Measurements from ENCODE around the gene ARMC9.
"Not testable (repeated sequence)": the region's sequence is repeated elsewhere in the genome, so short reads cannot be mapped to it uniquely, and the experiment has no call there.

Gene ARMC9

GRCh38 chr2:231337807-231338759, 139.7 kb downstream of the ARMC9 start:
- no peak for DNase-seq (ENCODE audit: low read depth in 2 of 2)

DNA sequence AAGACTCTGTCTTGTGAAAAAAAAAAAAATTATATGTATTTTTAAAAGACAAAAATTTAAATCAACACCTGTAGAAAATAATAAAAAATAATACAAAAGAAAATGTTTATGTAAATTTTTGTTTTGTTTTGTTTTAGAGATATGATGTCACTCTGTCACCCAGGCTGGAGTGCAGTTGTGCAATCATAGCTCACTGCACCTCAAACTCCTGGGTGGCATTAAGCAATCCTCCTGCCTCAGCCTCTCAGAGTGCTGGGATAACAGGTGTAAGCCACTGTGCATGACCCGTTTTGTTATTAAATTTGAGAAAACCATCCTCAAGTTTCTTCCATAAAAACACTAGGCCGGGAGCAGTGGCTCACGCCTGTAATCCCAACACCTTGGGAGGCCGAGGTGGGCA, 140.9 kb downstream of the ARMC9 start:
- no peak for DNase-seq (ENCODE audit: low read depth in 2 of 2)

GRCh38 chr2:231341100-231341499, 142.7 kb downstream of the ARMC9 start:
- DNase-seq (ENCODE audit: low read depth in 2 of 2), result no peak

- DNase-seq (ENCODE audit: low read depth in 2 of 2), result no peak
These were observed 143.8 kb downstream of the ARMC9 start for GRCh38 chr2:231342061-231342711.

DNA sequence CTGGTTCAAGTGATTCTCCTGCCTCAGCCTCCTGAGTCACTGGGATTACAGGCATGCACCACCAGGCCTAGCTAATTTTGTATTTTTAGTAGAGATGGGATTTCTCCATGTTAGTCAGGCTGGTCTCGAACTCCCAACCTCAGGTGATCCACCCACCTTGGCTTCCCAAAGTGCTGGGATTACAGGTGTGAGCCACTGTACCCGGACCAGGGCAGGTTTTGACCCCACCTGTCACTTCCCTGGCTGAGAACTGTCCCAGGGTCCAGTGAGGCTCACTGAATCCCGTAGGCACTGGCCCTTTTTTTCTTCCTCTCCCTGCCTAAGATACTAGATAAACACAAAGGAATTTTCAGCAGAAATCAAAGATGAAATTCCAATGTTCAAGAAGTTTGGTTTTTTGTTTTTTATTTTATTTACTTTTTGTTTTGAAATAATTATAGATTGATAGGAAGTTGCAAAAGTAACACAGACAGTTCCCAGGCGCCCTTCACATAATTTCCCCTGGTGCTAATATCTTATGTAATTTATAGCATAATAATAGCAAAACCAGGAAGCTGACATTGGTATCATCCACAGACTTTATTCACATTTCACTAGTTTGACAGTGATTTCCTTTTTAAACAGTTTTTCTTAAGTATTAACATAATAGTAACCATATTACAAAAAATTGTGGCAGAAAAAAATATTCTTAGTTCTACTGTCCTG, 144.7 kb downstream of the ARMC9 start:
- DNase-seq (ENCODE audit: low read depth in 2 of 2), result no peak

- no peak for DNase-seq (ENCODE audit: low read depth in 2 of 2)
These were observed 145.6 kb downstream of the ARMC9 start for GRCh38 chr2:231343988-231344387.

DNA sequence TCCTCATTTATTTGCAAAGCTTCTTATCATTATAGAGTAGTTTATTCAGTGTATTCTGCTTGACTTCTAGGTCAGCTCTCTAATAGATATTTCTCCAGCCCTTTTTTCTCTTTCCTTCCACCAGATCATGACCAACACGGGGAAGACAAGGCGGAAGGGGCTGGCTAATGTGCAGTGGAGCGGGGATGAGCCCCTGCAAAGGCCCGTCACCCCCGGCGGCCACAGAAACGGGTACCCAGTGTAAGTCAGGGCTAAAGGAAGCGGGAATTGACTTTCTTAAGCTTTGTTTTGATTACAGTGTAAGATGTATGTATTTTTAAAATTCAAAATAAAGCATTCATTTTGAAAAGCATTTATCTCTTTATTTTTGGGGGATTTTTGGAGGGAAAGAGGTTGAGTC, 146.4 kb downstream of the ARMC9 start:
- no peak for DNase-seq (ENCODE audit: low read depth in 2 of 2)

DNA sequence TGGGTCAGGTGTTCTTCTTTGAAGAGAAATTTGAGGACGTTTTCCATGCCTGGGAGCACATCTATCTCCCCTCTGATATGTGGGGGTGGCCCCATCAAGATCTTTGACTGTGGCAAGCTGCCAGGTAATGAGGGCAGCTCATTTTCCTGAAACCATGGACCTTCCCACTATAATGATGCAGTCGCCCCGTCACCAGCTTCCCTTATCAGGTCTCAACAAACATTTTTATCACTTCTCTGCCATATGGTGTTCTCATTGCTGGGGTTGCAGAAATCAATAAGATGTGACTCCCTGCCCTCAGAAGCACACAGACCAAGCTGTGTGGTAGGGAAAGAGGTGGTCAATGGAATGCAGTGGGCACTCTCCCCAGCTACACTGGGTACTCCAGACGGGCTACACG, 148.7 kb downstream of the ARMC9 start:
- DNase-seq (ENCODE audit: low read depth in 2 of 2), result no peak

- no peak for DNase-seq (ENCODE audit: low read depth in 2 of 2)
These were observed 149.2 kb downstream of the ARMC9 start for GRCh38 chr2:231347638-231348037.

DNA sequence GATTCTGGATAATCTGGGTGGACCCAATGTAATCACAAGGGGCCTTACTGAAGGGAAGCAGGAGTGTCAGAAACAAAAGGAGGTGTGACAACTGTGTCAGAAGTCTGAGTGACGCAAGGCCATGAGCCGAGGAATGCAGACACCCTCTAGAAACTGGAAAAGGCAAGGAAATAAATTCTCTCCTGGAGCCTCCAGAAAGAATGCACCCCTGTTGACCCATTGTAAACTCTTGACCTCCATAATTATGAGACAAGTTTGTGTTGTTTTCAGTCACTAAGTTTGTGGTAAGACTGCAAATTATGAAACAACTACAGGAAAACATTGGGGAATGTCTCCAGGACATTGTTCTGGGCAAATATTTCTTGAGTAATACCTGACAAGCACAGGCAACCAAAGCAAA, 149.7 kb downstream of the ARMC9 start:
- DNase-seq (ENCODE audit: low read depth in 2 of 2), result no peak

- no peak for DNase-seq (ENCODE audit: low read depth in 2 of 2)
These were observed 150.4 kb downstream of the ARMC9 start for GRCh38 chr2:231348704-231349373.

DNA sequence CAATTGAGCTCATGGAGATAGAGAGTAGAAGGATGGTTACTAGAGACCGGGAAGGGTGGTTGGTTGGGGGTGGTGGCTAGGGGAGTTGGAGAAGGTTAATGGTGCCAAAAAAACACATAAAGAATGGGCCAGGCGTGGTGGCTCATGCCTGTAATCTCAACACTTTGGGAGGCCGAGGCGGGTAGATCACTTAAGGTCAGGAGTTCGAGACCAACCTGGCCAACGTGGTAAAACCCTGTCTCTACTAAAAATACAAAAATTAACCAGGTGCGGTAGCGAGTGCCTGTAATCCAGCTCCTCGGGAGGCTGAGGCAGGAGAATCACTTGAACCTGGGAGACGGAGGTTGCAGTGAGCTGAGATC, 150.9 kb downstream of the ARMC9 start:
- not testable (repeated sequence) for DNase-seq (ENCODE audit: low read depth in 2 of 2)

GRCh38 chr2:231351648-231352047, 153.2 kb downstream of the ARMC9 start:
- DNase-seq (ENCODE audit: low read depth in 2 of 2), result no peak

DNA sequence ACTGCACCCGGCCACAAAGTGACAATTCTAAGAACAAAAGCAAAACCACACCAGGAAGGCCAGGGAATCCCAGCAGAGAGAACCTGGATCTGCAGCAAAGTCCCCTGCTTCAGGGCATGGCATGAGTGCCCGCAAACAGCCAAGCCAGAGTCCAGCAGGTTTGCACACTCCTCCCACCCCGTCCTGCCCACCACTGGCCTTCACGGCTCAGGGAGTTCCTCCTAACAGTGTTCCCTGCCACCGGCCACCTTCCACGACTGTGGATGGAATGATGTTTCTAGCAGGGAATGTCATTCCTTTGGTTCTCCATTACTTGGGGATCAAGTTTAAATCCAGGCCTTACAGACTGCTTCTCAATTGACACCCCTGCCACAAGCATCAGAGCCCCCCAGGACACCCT, 155.0 kb downstream of the ARMC9 start:
- DNase-seq (ENCODE audit: low read depth in 2 of 2), result no peak

- DNase-seq (ENCODE audit: low read depth in 2 of 2), result no peak
These were observed 157.4 kb downstream of the ARMC9 start for GRCh38 chr2:231355508-231356465.

- DNase-seq (ENCODE audit: low read depth in 2 of 2), result no peak
These were observed 158.0 kb downstream of the ARMC9 start for GRCh38 chr2:231356466-231356844.

GRCh38 chr2:231357048-231357447, 158.6 kb downstream of the ARMC9 start:
- DNase-seq (ENCODE audit: low read depth in 2 of 2), result no peak

DNA sequence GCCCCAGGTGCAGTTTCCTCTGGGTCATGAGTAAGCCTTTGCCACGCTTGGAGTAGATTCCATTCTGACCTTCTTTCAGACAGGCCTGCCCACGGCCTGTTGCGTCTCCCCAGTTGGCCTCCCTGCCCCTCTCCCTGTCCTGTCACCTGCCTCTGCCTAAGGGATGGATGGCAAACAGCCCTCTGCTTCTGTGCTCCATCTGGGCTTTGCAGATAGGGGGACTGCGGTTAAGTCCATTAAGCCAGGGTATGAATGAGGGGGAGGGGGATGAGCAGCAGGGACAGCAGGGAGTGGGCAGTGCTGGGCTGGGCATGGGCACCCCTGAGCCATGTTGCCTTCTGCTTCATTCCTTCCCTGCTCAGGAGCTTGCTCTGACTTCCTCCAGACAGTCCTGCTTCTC, 159.5 kb downstream of the ARMC9 start:
- no peak for DNase-seq (ENCODE audit: low read depth in 2 of 2)

- no peak for DNase-seq (ENCODE audit: low read depth in 2 of 2)
These were observed 161.0 kb downstream of the ARMC9 start for GRCh38 chr2:231359441-231359840.

DNA sequence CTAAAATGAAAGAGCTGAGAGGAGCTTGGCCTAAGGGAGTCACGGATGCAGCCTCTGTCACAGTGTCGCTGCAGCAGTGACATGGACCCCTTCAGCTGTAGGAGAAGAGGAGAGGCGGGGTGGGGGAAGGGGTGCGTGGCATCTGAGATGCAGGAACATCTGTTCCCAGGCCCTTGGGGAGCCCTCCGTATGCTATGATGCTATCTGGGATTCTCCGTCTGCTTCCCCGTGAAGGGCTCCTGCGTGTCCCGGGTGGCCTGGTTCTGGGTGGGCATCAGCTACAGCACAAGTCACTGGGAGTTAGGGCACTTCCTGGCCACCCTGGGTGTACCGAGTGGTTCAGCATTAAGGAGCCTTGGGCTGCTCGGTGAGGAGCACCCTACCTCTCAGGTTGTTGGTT, 161.5 kb downstream of the ARMC9 start:
- no peak for DNase-seq (ENCODE audit: low read depth in 2 of 2)

DNA sequence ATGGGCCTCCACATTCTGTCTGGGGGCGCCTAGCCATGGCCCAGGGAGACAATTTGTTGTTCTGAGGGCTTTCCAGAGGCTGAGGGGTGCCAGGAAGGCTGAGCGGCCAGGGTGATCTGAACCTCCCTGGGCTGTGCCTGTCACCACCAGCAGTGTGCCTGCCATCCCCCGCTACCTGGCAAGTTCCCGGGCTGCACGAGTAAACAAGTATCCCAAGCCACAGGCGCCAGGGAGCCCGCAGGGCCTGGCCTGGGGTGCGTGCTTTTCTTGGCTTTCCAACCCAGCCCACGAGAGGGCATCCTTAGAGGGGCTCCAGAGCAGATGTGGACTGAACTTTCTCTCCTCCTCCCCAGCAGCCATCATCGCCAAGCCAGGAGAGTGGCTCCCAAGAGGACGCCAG, 162.0 kb downstream of the ARMC9 start:
- DNase-seq (ENCODE audit: low read depth in 2 of 2), result no peak

Measured in stimulated activated CD8-positive, alpha-beta memory T cell treated with anti-CD3 and anti-CD28 coated beads, Interleukin-7, amount 100 ng/mL, for 4 hours (primary cell).